GM18861 (cell line): ENCODE results near the gene OMP.
"Not testable (repeated sequence)": the region's sequence is repeated elsewhere in the genome, so short reads cannot be mapped to it uniquely, and the experiment has no call there.

ENCODE experiments used
- ATAC-seq: cut with Tn5 transposase; IDR thresholded peaks from one replicate; pipeline ENCODE4 v1.9.1; 2021; ENCODE audit not compliant: unreplicated experiment

The OMP gene

GRCh38 chr11:77085652-77086051 is 17.0 kb upstream of the OMP start:
- no peak for ATAC-seq

- ATAC-seq: no peak
Observed at GRCh38 chr11:77086521-77087472, 15.8 kb upstream of the OMP start.

DNA sequence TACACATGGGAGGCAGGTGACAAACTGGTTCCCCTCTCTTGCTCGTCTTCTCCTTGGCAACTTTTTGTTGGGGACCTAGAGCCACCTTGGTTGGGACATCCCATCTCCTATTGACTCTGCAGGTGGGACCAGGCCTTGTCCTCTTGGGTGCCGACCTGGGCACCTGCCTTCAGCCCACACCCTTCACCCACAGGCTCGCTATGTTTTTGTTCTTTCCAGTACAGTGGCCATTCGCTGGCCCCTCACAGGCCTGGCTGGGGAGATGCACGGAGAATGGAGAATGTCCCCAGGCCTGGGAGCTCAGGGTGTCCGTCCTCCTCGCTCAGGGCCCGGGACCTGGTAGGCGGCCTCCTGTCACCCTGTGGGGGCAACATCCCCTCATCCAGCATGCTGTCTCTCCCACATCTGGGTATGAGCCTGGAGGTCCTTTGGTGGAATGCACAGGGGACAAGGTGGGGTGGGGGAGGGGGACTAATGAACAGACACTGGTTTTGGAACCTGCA is 14.9 kb upstream of the OMP start:
- ATAC-seq: no peak

DNA sequence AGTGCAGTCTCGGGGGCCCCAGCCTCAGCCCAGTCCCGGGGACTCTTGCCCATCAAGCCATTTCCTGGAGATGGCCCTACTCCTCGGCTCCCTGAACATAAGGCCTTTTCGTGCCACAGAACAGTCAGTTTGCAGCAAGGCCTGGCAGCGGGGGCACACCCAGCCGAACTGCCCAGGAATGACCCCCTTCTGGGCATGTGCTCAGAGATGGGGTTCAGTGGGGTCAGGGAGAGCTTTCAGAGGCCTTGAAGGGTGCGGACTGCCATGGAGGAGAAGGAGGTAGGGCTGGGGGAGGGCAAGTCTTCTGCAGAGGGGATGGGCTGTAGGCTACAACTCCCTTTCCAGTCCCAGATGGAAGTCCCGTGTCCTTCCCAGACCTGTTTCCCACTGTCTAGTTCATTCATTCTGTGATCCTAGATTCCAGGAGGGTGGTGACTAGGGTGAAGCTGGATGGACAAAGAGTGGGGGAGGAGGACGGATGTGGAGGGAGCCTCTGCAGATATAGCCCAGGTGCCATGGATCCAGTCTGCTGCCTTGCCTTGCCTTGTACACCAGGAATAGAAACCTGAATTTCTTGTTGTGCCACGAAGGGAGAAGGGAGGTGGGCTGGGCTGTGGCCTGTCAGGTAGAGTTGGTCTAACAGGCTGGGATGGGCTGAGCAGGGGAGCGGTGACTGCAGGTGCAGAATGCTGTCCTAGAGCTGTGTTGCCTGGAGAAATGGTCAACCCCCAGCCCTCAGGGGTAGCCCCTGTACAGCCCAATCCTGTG is 14.2 kb upstream of the OMP start:
- no peak for ATAC-seq

- ATAC-seq: no peak
Observed at GRCh38 chr11:77089004-77089545, 13.6 kb upstream of the OMP start.

DNA sequence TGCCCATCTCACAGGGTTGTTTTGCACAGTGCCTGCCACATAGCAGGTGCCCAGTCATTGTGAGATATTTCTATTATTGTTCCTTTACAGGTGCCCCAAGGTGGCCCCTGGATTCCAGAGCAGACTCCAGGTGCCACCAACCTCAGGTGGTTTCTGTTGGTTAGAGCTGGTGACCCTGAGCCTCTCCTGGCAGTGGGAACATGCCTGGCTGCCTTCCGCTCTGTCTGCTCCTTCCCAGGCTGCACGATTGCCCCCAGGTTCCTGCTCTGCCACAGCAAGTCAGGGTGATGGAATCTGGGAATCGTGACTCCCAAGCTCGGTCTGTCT is 12.6 kb upstream of the OMP start:
- ATAC-seq: no peak

- ATAC-seq: no peak
Observed at GRCh38 chr11:77090373-77091111, 12.1 kb upstream of the OMP start.

GRCh38 chr11:77091146-77091940 is 11.3 kb upstream of the OMP start:
- ATAC-seq: peak; percentile 87

GRCh38 chr11:77092382-77092781 is 10.3 kb upstream of the OMP start:
- no peak for ATAC-seq

DNA sequence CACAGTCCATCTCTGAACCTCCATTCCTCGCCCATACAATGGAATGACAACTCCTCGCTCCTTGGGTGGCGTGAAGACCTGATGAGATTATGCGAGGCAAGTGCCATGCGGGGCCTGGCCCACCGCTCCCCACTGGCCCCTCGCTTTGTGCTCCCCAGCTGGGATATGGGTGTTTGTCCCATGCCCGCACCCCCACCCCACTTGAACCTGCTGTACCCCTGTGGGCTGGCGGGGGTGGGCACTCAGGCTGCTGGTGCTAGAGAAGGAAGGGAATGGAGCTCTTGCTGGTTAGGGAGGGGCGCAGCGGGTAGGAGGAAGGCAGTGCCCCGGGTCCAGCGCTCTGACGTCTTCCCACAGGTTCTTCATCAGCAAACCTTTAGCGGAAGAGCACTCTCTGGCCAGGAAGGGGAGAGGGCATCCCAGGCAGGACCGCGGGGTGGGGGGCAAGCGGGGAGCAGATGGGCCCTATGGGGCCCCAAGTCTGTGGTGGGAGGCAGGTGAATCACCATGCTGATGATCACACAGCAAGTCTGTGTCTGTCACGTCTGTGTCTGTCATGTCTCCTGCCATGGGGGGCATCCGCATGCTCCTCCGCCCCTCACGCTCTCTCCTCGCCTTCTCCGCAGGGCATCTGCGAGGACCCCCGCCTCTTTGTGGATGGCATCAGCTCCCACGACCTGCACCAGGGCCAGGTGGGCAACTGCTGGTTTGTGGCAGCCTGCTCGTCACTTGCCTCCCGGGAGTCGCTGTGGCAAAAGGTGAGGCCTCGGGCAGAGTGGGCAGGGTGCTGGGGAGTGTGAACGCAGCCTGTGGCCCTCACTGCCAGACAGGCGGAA is 9.4 kb upstream of the OMP start:
- no peak for ATAC-seq

DNA sequence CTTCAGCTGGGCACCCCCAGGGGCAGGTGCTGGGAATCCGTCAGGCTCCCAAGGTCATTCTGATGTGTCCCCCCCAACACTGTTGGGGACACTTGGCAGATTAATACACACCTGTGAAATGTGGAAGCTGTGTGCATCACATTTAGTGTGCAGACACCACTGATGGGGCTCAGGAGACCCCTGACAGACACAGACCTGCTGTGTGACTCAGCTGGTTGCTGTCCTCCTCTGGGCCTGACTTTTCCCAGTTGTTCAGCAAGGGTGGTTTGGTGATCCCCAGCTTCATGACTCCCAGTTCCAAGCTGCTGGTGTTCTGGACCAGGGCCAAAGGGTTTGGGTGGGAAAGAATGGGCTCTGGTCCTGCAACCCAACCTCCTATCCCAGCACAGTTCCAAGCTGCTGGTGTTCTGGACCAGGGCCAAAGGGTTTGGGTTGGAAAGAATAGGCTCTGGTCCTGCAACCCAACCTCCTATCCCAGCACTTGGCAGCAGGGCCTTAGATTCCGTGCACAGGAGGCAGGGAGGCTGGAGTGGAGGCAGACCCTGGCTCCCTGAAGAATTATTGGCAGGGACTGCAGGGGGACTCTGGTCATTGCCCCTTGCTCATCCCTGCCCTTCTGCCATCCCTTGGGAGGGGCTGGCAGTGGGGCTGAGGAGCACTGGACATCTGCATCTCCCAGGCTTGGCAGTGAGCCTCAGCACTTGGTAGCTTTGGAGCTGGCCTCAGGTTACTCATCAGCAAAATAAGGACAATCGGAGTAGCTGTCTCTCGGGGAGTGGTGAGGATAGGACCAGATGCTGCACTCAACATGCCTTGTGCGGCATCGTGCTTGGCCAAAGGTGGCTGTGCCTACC is 8.4 kb upstream of the OMP start:
- no peak for ATAC-seq

- no peak for ATAC-seq
Observed at GRCh38 chr11:77094841-77095365, 7.7 kb upstream of the OMP start.

- no peak for ATAC-seq
Observed at GRCh38 chr11:77095551-77096490, 6.8 kb upstream of the OMP start.

GRCh38 chr11:77096591-77097019 is 6.0 kb upstream of the OMP start:
- ATAC-seq: no peak

DNA sequence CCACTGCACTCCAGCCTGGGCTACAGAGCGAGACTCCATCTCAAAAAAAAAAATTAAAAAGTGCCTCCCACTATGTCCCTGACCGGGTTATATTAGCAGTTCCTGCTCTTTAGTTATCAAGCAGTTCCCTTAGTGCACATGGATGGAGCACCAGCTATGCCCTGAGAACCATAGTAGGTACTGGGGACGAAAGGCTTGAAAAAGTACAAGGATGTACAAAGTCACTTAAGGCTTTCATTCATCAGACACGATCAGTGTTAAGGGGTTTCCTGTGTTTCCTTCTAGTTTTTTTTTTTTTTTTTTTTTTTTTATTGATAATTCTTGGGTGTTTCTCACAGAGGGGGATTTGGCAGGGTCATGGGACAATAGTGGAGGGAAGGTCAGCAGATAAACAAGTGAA is 5.5 kb upstream of the OMP start:
- ATAC-seq: not testable (repeated sequence)

- ATAC-seq: no peak
Observed at GRCh38 chr11:77100166-77101042, 2.2 kb upstream of the OMP start.
